Measurements from ENCODE around the gene ZNF681. TPM values are rescaled to one million over a fixed set of nuclear protein-coding genes. Genes with fewer than 3 reads are reported as not detected.

ZNF681 gene
- 3.1 and 3.5 TPM in 2 replicates for total RNA-seq

DNA sequence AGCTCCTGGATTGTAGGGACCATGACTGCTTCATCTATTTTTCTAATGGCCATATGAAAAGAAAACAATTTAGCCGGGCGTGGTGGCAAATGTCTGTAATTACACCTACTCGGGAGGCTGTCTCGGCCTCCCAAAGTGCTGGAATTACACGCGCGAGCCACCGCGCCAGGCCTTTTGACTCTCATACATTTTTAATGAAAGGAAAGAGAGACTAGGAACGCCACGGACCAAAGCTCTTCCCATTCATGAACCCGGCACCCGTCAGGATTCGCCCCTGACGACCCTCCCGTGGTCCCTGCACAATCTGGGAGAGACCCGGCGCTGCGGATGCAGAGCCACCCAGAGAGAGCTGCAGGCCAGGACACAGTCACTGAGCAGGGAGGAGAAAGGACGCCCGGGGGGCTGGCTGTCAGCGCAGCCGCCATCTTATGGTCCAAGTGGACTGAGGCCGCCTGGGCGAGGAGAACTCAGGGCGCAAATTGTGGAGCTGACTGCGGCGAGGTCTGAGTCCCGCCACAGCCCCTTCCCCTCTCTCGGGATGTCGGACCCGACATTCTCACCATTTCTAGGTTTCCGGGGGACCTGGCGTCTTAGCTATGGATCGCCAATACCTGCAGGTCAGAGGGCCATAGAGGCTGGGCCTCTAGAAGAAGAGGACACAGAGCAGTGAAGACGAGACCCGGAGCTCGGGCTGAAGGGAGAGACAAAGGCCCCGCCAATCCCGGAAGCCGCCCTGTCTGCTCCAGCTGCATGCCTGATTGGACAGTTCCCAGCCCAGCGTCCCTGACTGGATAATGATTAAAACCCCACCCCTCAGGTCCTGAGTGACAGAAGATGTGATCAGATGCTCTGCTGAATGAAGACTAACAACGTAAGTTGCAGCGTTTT lies at the start of gene ZNF681:
ZNF681 (minus strand) TSS at position 705 of the 888 bp plus-strand sequence; CDS start at position 563, 142 bp downstream.
- TF ChIP-seq, protein P1, sequence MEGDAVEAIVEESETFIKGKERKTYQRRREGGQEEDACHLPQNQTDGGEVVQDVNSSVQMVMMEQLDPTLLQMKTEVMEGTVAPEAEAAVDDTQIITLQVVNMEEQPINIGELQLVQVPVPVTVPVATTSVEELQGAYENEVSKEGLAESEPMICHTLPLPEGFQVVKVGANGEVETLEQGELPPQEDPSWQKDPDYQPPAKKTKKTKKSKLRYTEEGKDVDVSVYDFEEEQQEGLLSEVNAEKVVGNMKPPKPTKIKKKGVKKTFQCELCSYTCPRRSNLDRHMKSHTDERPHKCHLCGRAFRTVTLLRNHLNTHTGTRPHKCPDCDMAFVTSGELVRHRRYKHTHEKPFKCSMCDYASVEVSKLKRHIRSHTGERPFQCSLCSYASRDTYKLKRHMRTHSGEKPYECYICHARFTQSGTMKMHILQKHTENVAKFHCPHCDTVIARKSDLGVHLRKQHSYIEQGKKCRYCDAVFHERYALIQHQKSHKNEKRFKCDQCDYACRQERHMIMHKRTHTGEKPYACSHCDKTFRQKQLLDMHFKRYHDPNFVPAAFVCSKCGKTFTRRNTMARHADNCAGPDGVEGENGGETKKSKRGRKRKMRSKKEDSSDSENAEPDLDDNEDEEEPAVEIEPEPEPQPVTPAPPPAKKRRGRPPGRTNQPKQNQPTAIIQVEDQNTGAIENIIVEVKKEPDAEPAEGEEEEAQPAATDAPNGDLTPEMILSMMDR (conservative IDR thresholded peaks at IDR 0.05; ENCODE audit: low read depth, low read length), result peak; percentile 13
- H3K4me3 ChIP-seq (ENCODE audit: low read depth, low read length), result peak within 1 kb of the TSS; percentile 87
- peak; percentile 59 for DNase-seq (ENCODE audit: low read depth)

DNA sequence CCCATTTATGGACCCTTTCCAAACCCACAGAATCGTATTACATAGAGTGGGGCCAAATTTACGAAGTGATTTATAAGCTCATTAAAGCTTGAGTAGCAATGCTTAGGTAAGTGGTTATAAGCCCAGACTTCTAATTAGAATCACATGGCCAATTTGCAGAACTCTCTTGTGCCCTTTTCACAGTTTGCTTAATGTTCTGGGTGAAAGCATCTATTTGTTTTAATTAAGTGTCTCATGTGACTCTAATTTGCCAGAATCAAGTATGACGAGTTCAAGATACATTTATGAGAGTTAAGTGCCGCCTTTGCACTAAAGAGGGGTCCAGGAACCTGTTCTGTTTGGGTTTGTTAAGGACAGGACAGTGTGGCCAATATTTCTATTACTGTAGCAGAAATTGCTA lies 46.0 kb upstream of the ZNF681 start:
- TF ChIP-seq, protein P1 (conservative IDR thresholded peaks at IDR 0.05; ENCODE audit: low read depth, low read length), result no peak
- DNase-seq (ENCODE audit: low read depth), result no peak
- H3K4me3 ChIP-seq (ENCODE audit: low read depth, low read length), result no peak overlapping the region

DNA sequence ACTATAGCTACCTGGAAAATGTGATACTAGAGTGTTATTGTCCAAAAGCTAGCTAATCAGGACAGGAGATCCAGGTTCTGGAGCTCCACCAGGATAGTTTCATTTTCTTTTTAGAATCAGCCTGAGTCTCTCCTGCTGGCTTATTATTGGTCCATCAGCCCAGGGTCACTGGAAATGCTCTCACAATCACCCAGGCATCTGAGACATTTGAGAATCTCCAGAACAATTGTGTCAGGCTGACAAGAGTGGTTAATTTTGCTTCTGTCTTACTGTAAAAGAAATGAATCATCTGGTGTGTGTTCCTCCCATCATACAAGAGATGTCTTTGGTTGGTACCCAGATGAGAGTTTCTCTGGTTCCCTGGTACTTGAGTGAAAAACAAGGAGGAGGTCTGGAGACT lies 43.6 kb upstream of the ZNF681 start:
- TF ChIP-seq, protein P1 (conservative IDR thresholded peaks at IDR 0.05; ENCODE audit: low read depth, low read length), result no peak
- no peak for DNase-seq (ENCODE audit: low read depth)
- no peak overlapping the region for H3K4me3 ChIP-seq (ENCODE audit: low read depth, low read length)

DNA sequence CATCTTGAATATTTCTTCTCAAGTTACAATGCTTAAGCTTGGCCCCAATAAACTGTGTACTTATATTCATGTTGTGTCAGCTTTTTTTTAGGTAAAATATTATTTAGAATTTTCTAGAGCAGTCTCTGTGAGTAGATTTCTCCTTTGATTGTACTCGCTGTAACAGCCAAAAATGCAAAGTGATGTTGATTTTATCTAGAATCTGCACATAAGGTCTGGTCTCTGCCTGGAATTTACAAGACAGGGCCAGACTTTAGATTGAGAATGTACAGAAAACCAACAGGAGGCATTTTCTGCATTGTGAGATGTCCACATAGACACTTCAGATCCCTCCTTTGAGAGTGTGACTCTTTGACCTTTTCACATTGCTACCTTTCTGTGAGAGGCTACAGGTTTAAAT lies 43.1 kb upstream of the ZNF681 start:
- DNase-seq (ENCODE audit: low read depth), result no peak
- no peak overlapping the region for H3K4me3 ChIP-seq (ENCODE audit: low read depth, low read length)
- TF ChIP-seq, protein P1 (conservative IDR thresholded peaks at IDR 0.05; ENCODE audit: low read depth, low read length), result no peak

DNA sequence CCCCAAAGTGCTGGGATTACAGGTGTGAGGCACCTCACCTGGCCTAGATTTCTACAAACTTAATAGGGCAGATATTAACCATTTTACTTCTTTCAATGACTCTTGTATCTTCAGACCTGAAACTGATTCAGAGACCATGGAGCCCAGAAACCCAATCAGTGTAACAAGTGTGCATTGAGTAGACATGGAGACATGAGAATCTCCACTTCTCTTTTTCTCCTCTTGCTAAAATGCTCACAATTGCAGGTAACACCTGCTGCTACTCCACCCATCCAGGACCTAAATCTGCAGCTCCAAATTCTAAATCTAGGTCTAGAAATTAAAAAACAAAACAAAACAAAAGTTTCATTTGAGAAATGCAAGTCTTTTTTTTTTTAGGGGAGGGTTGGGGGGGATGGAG lies 42.2 kb upstream of the ZNF681 start:
- DNase-seq (ENCODE audit: low read depth), result no peak
- TF ChIP-seq, protein P1 (conservative IDR thresholded peaks at IDR 0.05; ENCODE audit: low read depth, low read length), result no peak
- no peak overlapping the region for H3K4me3 ChIP-seq (ENCODE audit: low read depth, low read length)

DNA sequence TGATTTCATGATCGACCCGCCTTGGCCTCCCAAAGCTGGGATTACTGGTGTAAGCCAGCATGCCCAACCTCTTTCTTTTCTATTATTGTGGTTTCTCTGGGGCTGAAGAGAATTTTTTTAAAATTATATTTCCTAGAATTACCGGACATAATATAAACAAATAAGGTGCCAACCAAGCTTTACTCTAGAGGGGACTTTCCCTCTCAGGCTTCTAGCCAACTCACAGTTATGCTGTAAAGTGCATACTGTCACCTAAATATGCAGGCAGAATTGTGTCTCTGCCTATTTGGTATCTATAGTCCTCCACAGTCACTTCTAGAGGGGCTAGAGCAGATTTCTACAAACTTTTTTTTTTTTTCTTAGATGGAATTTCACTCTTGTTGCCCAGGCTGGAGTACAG lies 41.6 kb upstream of the ZNF681 start:
- H3K4me3 ChIP-seq (ENCODE audit: low read depth, low read length), result no peak overlapping the region
- TF ChIP-seq, protein P1 (conservative IDR thresholded peaks at IDR 0.05; ENCODE audit: low read depth, low read length), result no peak
- no peak for DNase-seq (ENCODE audit: low read depth)

DNA sequence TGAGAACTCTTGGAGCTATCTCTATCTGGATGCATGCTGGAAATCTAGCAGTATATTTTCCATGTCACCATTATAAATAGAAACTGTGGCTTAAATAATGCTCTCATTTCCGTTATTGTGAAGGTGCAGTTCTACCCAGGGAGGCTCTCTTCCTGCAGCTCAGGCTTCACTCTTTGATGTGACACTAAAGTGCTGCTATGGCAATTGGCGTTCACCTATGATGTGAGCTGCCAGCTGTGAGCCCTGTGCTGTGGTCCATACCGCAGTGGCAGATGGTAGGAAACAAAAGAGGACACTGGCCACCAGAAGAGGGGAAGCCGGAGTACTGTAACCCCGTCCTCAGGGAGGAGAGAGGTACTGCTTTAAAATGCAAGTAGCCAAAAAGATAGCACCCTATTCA lies 40.6 kb upstream of the ZNF681 start:
- TF ChIP-seq, protein P1 (conservative IDR thresholded peaks at IDR 0.05; ENCODE audit: low read depth, low read length), result no peak

More for the DNA sequence above, 40.6 kb upstream of the ZNF681 start:
- DNase-seq (ENCODE audit: low read depth), result no peak
- H3K4me3 ChIP-seq (ENCODE audit: low read depth, low read length), result no peak overlapping the region

All from epithelial cell of proximal tubule (primary cell).